SK-N-SH (cell line): ENCODE data around the gene ATG7. TPM values are rescaled to one million over a fixed set of nuclear protein-coding genes. Genes with fewer than 3 reads are reported as not detected.

Experiments
- CTCF ChIA-PET: fragments of 300-600, 350-600 bp; formaldehyde crosslinking; extraction: SDS; loops from one replicate; lab custom pipeline; 2021; lab: Yijun Ruan, JAX
- POLR2A ChIA-PET: fragments of 350-600 bp; sonication (Branson Sonifier 250); formaldehyde crosslinking; extraction: SDS; loops from one replicate; lab custom pipeline; 2020; ENCODE audit warnings: antibody characterized with exemption, inconsistent platforms; lab: Yijun Ruan, JAX
- DNase-seq: peaks from one replicate; pipeline ENCODE4 v3.0.0; 2012
- H2AFZ ChIP-seq: fragments of 200-600 bp; sonication (generic); 2 replicates; pipeline ENCODE4 v1.8.1; 2016; ENCODE audit warnings: antibody characterized with exemption, mild to moderate bottlenecking, low read depth
- H3F3A ChIP-seq: fragments of 200-600 bp; sonication (generic); replicated peaks from 2 replicates; pipeline ENCODE3; 2016; ENCODE audit warnings: antibody characterized with exemption, mild to moderate bottlenecking; ENCODE audit not compliant: insufficient read depth
- H3K27ac ChIP-seq, 2 experiments: fragments of 200-500 bp in 1 of 2; fragments of 200-600 bp in 1 of 2; sonication (Bioruptor generic) in 1 of 2; sonication (generic), shearing (Covaris generic) in 1 of 2; 2 replicates each; pipeline versions ENCODE4 v1.5.1 to v1.6.1; 2014 to 2016; ENCODE audit warnings: low read depth in 2 of 2, inconsistent platforms in 1 of 2, low read length in 1 of 2, mild to moderate bottlenecking in 1 of 2, mixed read lengths in 1 of 2
- H3K27me3 ChIP-seq: fragments of 200-600 bp; sonication (generic), shearing (Covaris generic); 2 replicates; pipeline ENCODE4 v1.6.1; 2016; ENCODE audit warnings: mixed run types; ENCODE audit not compliant: insufficient read depth
- H3K36me3 ChIP-seq, 2 experiments: fragments of 200-500 bp in 1 of 2; fragments of 200-600 bp in 1 of 2; sonication (Bioruptor generic) in 1 of 2; sonication (generic) in 1 of 2; replicated peaks in 1 of 2; 2 replicates each; pipeline versions ENCODE3 to v1.5.1; 2014 to 2016; ENCODE audit warnings: low read length in 1 of 2, mild to moderate bottlenecking in 1 of 2; ENCODE audit not compliant: insufficient read depth in 2 of 2, control insufficient read depth in 1 of 2
- H3K4me1 ChIP-seq, 2 experiments: fragments of 200-500 bp in 1 of 2; fragments of 200-600 bp in 1 of 2; sonication (Bioruptor generic) in 1 of 2; sonication (generic), shearing (Covaris generic) in 1 of 2; 2 replicates each; pipeline versions ENCODE4 v1.5.1 to v1.6.1; 2014 to 2016; ENCODE audit warnings: low read depth in 1 of 2, low read length in 1 of 2, mixed run types in 1 of 2; ENCODE audit not compliant: insufficient read depth in 2 of 2, control insufficient read depth in 1 of 2
- H3K4me2 ChIP-seq: fragments of 200-600 bp; sonication (generic), shearing (Covaris generic); 2 replicates; pipeline ENCODE4 v1.6.1; 2017; ENCODE audit warnings: mixed run types
- H3K4me3 ChIP-seq, 2 experiments: fragments of 200-500 bp in 1 of 2; fragments of 200-600 bp in 1 of 2; sonication (Bioruptor generic) in 1 of 2; sonication (generic), shearing (Covaris generic) in 1 of 2; 2 replicates each; pipeline versions ENCODE4 v1.5.1 to v1.8.1; 2014 to 2016; ENCODE audit warnings: low read depth in 2 of 2, inconsistent platforms in 1 of 2, low read length in 1 of 2, mild to moderate bottlenecking in 1 of 2, mixed read lengths in 1 of 2, moderate library complexity in 1 of 2
- H3K79me2 ChIP-seq: fragments of 200-600 bp; sonication (generic); 2 replicates; pipeline ENCODE4 v1.8.1; 2017; ENCODE audit warnings: mild to moderate bottlenecking; ENCODE audit not compliant: insufficient read depth
- H3K9ac ChIP-seq: fragments of 200-600 bp; sonication (generic); 2 replicates; pipeline ENCODE4 v1.6.1; 2017; ENCODE audit warnings: mixed run types
- H3K9me2 ChIP-seq: fragments of 200-600 bp; sonication (generic); 2 replicates; pipeline ENCODE4 v1.6.1; 2017; ENCODE audit warnings: mixed run types
- H3K9me3 ChIP-seq: fragments of 200-600 bp; sonication (generic); 2 replicates; pipeline ENCODE4 v1.6.1; 2017; ENCODE audit warnings: mixed run types, mild to moderate bottlenecking, moderate library complexity
- H4K20me1 ChIP-seq: fragments of 200-600 bp; sonication (generic); 2 replicates; pipeline ENCODE4 v1.6.1; 2017; ENCODE audit warnings: mild to moderate bottlenecking, mixed run types; ENCODE audit not compliant: insufficient read depth
- CHD2 ChIP-seq: fragments of 150-350 bp; IDR thresholded peaks from 2 replicates; pipeline ENCODE4 v1.6.1; 2018; ENCODE audit warnings: low read length; ENCODE audit not compliant: partially characterized antibody
- ELF1 ChIP-seq: IDR thresholded peaks from 2 replicates; pipeline ENCODE4 v1.4.0; 2012
- EP300 ChIP-seq, 2 experiments: IDR thresholded peaks; 2 replicates each; pipeline versions ENCODE4 v1.4.0 to v1.6.1; 2012; ENCODE audit warnings: borderline replicate concordance in 1 of 2, low read depth in 1 of 2, low read length in 1 of 2
- FOXJ3 ChIP-seq: sonication (generic); formaldehyde crosslinking; IDR thresholded peaks from 2 replicates; pipeline ENCODE4 v1.5.1; 2020; ENCODE audit warnings: mild to moderate bottlenecking, missing genetic modification reagents
- FOXM1 ChIP-seq: IDR thresholded peaks from 2 replicates; pipeline ENCODE4 v1.4.0; 2012; ENCODE audit warnings: low read depth, mild to moderate bottlenecking
- GATA2 ChIP-seq: sonication (generic); formaldehyde crosslinking; IDR thresholded peaks from 2 replicates; pipeline ENCODE4 v1.5.0; 2020; ENCODE audit warnings: mild to moderate bottlenecking, missing genetic modification reagents
- MAX ChIP-seq: IDR thresholded peaks from 2 replicates; pipeline ENCODE4 v1.4.0; 2012; ENCODE audit warnings: low read depth
- MEF2A ChIP-seq: IDR thresholded peaks from 2 replicates; pipeline ENCODE4 v1.4.0; 2012; ENCODE audit warnings: low read depth, borderline replicate concordance
- MXI1 ChIP-seq: IDR thresholded peaks from 2 replicates; pipeline ENCODE4 v1.6.1; 2012; ENCODE audit warnings: mild to moderate bottlenecking, low read depth, low read length, improper control_type of control experiment
- RXRA ChIP-seq: IDR thresholded peaks from 2 replicates; pipeline ENCODE4 v1.4.0; 2012; ENCODE audit warnings: low read depth, mild to moderate bottlenecking, borderline replicate concordance
- SMC3 ChIP-seq: IDR thresholded peaks from 2 replicates; pipeline ENCODE4 v1.6.1; 2012; ENCODE audit warnings: low read depth, low read length, improper control_type of control experiment
- TAF1 ChIP-seq: IDR thresholded peaks from 2 replicates; pipeline ENCODE4 v1.6.1; 2012; ENCODE audit warnings: low read depth, mild to moderate bottlenecking, low read length, moderate library complexity, borderline replicate concordance
- TEAD4 ChIP-seq: IDR thresholded peaks from 2 replicates; pipeline ENCODE4 v1.4.0; 2012; ENCODE audit warnings: mild to moderate bottlenecking, borderline replicate concordance; ENCODE audit not compliant: insufficient read depth
- WGBS: methylation state at CpG from one replicate; pipeline ENCODE4 v1.1.6; 2017; ENCODE audit warnings: low lambda C conversion rate; 5-methylcytosine and 5-hydroxymethylcytosine counted together
- polyA plus RNA-seq, 3 experiments: library from polyadenylated mRNA; depleted of rRNA; stranded (reverse); fragments of >200 nt; gene quantifications; 2 replicates each; pipeline ENCODE4 v1.2.3, GENCODE V29; 2012
- TF ChIP-seq, protein P1 (sequence below): fragments of 200-600 bp; sonication (generic); IDR thresholded peaks from 2 replicates; pipeline ENCODE4 v1.6.1; 2017; ENCODE audit warnings: antibody characterized with exemption, mild to moderate bottlenecking, moderate library complexity
- TF ChIP-seq, protein P2 (sequence below): IDR thresholded peaks from 2 replicates; pipeline ENCODE4; 2012
- TF ChIP-seq, protein P3 (sequence below): fragments of 150-350 bp; IDR thresholded peaks from 2 replicates; pipeline ENCODE4 v1.6.1; 2016; ENCODE audit warnings: mild to moderate bottlenecking, low read depth, low read length
- TF ChIP-seq, protein P4 (sequence below): IDR thresholded peaks from 2 replicates; pipeline ENCODE4 v1.4.0; 2012; ENCODE audit warnings: low read depth, borderline replicate concordance

Gene ATG7
- polyA plus RNA-seq, 1 of the 3 experiments (the other 2 are of a cell fraction), result 29.5 TPM

GRCh38 chr3:11551036-11551435 is 278.8 kb downstream of the ATG7 start:
- Histone ChIP-seq H3K9me3 (no peaks in the 10 kb centered on the region), H3F3A (peaks cover 20% of the 10 kb centered on the region), H3K4me3 (no peak overlapping the region), H3K4me1 (peaks cover 3 to 8% of the 10 kb centered on the region in 2 experiments; a peak in 2 of 4 replicates), H3K27me3 (no peaks in the 10 kb centered on the region), H3K79me2 (peaks cover 19% of the 10 kb centered on the region), H3K27ac (no peak overlapping the region), H4K20me1 (peaks cover 5% of the 10 kb centered on the region), H3K9me2 (no peaks in the 10 kb centered on the region), H3K36me3 (peaks cover 15 to 26% of the 10 kb centered on the region in 2 experiments), H2AFZ (no peak overlapping the region), H3K4me2 (no peak overlapping the region), H3K9ac (no peak overlapping the region)
- TF ChIP-seq FOXJ3 (CRISPR knock-in tag) (no peak), TAF1 (no peak), CHD2 (no peak), FOXM1 (no peak), ELF1 (no peak), MEF2A (no peak), EP300 (IDR thresholded peaks at IDR 0.05; ENCODE audit: borderline replicate concordance in 1 of 2, low read depth in 1 of 2, low read length in 1 of 2) (no peak), MAX (no peak), RXRA (no peak), TEAD4 (no peak), MXI1 (no peak), SMC3 (no peak), GATA2 (CRISPR knock-in tag) (no peak)
- TF ChIP-seq, protein P1, sequence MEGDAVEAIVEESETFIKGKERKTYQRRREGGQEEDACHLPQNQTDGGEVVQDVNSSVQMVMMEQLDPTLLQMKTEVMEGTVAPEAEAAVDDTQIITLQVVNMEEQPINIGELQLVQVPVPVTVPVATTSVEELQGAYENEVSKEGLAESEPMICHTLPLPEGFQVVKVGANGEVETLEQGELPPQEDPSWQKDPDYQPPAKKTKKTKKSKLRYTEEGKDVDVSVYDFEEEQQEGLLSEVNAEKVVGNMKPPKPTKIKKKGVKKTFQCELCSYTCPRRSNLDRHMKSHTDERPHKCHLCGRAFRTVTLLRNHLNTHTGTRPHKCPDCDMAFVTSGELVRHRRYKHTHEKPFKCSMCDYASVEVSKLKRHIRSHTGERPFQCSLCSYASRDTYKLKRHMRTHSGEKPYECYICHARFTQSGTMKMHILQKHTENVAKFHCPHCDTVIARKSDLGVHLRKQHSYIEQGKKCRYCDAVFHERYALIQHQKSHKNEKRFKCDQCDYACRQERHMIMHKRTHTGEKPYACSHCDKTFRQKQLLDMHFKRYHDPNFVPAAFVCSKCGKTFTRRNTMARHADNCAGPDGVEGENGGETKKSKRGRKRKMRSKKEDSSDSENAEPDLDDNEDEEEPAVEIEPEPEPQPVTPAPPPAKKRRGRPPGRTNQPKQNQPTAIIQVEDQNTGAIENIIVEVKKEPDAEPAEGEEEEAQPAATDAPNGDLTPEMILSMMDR, result no peak
- TF ChIP-seq, protein P2, sequence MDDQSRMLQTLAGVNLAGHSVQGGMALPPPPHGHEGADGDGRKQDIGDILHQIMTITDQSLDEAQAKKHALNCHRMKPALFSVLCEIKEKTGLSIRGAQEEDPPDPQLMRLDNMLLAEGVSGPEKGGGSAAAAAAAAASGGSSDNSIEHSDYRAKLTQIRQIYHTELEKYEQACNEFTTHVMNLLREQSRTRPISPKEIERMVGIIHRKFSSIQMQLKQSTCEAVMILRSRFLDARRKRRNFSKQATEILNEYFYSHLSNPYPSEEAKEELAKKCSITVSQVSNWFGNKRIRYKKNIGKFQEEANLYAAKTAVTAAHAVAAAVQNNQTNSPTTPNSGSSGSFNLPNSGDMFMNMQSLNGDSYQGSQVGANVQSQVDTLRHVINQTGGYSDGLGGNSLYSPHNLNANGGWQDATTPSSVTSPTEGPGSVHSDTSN, result no peak
- TF ChIP-seq, protein P3, sequence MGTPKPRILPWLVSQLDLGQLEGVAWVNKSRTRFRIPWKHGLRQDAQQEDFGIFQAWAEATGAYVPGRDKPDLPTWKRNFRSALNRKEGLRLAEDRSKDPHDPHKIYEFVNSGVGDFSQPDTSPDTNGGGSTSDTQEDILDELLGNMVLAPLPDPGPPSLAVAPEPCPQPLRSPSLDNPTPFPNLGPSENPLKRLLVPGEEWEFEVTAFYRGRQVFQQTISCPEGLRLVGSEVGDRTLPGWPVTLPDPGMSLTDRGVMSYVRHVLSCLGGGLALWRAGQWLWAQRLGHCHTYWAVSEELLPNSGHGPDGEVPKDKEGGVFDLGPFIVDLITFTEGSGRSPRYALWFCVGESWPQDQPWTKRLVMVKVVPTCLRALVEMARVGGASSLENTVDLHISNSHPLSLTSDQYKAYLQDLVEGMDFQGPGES, result no peak
- TF ChIP-seq, protein P4, sequence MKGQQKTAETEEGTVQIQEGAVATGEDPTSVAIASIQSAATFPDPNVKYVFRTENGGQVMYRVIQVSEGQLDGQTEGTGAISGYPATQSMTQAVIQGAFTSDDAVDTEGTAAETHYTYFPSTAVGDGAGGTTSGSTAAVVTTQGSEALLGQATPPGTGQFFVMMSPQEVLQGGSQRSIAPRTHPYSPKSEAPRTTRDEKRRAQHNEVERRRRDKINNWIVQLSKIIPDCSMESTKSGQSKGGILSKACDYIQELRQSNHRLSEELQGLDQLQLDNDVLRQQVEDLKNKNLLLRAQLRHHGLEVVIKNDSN, result no peak
- 94% methylated on average over 17 of the region's 17 CpGs for WGBS
- CTCF ChIA-PET, result interaction anchor here (0.8 to 1.0 kb wide), 2 partner anchors 86 to 625 kb away, joined by 3 read pairs; no protein-coding TSS in a partner anchor
- no peak for DNase-seq
- POLR2A ChIA-PET, result interaction anchor here (0.6 kb wide), 1 partner anchor 220 kb away, joined by 3 read pairs; no protein-coding TSS in a partner anchor
